Measurements from ENCODE around the gene METTL17.
A peak's percentile ranks its signal among the peaks of the same experiment; 100 is the strongest.

Gene METTL17

GRCh38 chr14:21023174-21023573 is 33.4 kb downstream of the METTL17 start:
- H3K36me3 ChIP-seq = no peaks in the 10 kb centered on the region
- H3K27ac ChIP-seq = no peak overlapping the region
- H3K9me3 ChIP-seq = no peaks in the 10 kb centered on the region
- H3K4me1 ChIP-seq (ENCODE audit: control insufficient read depth in 1 of 2, insufficient read depth in 1 of 2, low read depth in 1 of 2, low read length in 1 of 2) = peaks cover 7 to 16% of the 10 kb centered on the region in 2 experiments
- peaks cover 79% of the 10 kb centered on the region for H3K27me3 ChIP-seq
- no peak for TF ChIP-seq CTCF (IDR thresholded peaks at IDR 0.05)
- no peak overlapping the region for H3K4me3 ChIP-seq (ENCODE audit: low read depth in 1 of 2, low read length in 1 of 2)

- Histone ChIP-seq H3K36me3 (no peaks in the 10 kb centered on the region), H3K27ac (no peak overlapping the region), H3K27me3 (peaks cover 79% of the 10 kb centered on the region), H3K9me3 (no peaks in the 10 kb centered on the region), H3K4me1 (ENCODE audit: control insufficient read depth in 1 of 2, insufficient read depth in 1 of 2, low read depth in 1 of 2, low read length in 1 of 2) (peaks cover 7 to 16% of the 10 kb centered on the region in 2 experiments), H3K4me3 (ENCODE audit: low read depth in 1 of 2, low read length in 1 of 2) (peak overlapping the region in 1 of 2 experiments; percentile 50)
- TF ChIP-seq CTCF (IDR thresholded peaks at IDR 0.05) = no peak
These were observed 34.2 kb downstream of the METTL17 start for GRCh38 chr14:21023817-21024584.

GRCh38 chr14:21024585-21025370 is 35.0 kb downstream of the METTL17 start, which contains the start of gene NDRG2:
NDRG2 (minus strand) TSS chr14:21025061; CDS start chr14:21023315, 1,746 bp downstream.
- Histone ChIP-seq H3K4me1 (ENCODE audit: control insufficient read depth in 1 of 2, insufficient read depth in 1 of 2, low read depth in 1 of 2, low read length in 1 of 2) (peaks cover 7 to 16% of the 10 kb centered on the region in 2 experiments), H3K27me3 (peaks cover 74% of the 10 kb centered on the region), H3K4me3 (ENCODE audit: low read depth in 1 of 2, low read length in 1 of 2) (peak within 1 kb of the TSS in 1 of 2 experiments; percentile 50), H3K36me3 (no peaks in the 10 kb centered on the region), H3K9me3 (no peaks in the 10 kb centered on the region), H3K27ac (no peak within 1 kb of the TSS)
- TF ChIP-seq CTCF (IDR thresholded peaks at IDR 0.05) = no peak

GRCh38 chr14:21025371-21026273 is 35.8 kb downstream of the METTL17 start:
- TF ChIP-seq CTCF (IDR thresholded peaks at IDR 0.05) = no peak
- H3K4me3 ChIP-seq (ENCODE audit: low read depth in 1 of 2, low read length in 1 of 2) = peak overlapping the region in 1 of 2 experiments; percentile 50
- H3K27me3 ChIP-seq = peaks cover 72% of the 10 kb centered on the region
- peaks cover 7 to 16% of the 10 kb centered on the region in 2 experiments for H3K4me1 ChIP-seq (ENCODE audit: control insufficient read depth in 1 of 2, insufficient read depth in 1 of 2, low read depth in 1 of 2, low read length in 1 of 2)
- H3K27ac ChIP-seq = no peak overlapping the region
- H3K36me3 ChIP-seq = no peaks in the 10 kb centered on the region
- H3K9me3 ChIP-seq = no peaks in the 10 kb centered on the region

All from neutrophil (primary cell).